IPS-18a (cell line): ENCODE results near the gene RRP36.
"Not testable (repeated sequence)": the region's sequence is repeated elsewhere in the genome, so short reads cannot be mapped to it uniquely, and the experiment has no call there.

Source experiments
- H3K27ac ChIP-seq: one replicate; pipeline ENCODE4 v1.5.1; 2013; ENCODE audit warnings: low read length
- H3K27me3 ChIP-seq: one replicate; pipeline ENCODE4 v1.6.1; 2013; ENCODE audit warnings: mild to moderate bottlenecking, low read length; ENCODE audit not compliant: control insufficient read depth, insufficient read depth
- H3K36me3 ChIP-seq: one replicate; pipeline ENCODE4 v1.6.1; 2013; ENCODE audit warnings: low read depth, low read length; ENCODE audit not compliant: control insufficient read depth
- H3K4me1 ChIP-seq: one replicate; pipeline ENCODE4 v1.6.1; 2013; ENCODE audit warnings: low read depth, low read length; ENCODE audit not compliant: control insufficient read depth
- H3K4me3 ChIP-seq: one replicate; pipeline ENCODE4 v1.5.1; 2013; ENCODE audit warnings: low read length
- H3K9ac ChIP-seq: one replicate; pipeline ENCODE4 v1.6.1; 2013; ENCODE audit warnings: mild to moderate bottlenecking, low read length, moderate library complexity
- H3K9me3 ChIP-seq: one replicate; pipeline ENCODE4 v1.6.1; 2013; ENCODE audit warnings: low read depth, low read length; ENCODE audit not compliant: control insufficient read depth

The RRP36 gene

GRCh38 chr6:42987533-42988451 is 33.6 kb upstream of the RRP36 start:
- Histone ChIP-seq H3K4me3 (no peak overlapping the region), H3K27ac (no peak overlapping the region), H3K9ac (no peak overlapping the region), H3K27me3 (no peaks in the 10 kb centered on the region), H3K4me1 (no peaks in the 10 kb centered on the region), H3K36me3 (peaks cover 18% of the 10 kb centered on the region), H3K9me3 (no peaks in the 10 kb centered on the region)

GRCh38 chr6:42988486-42989020 is 32.9 kb upstream of the RRP36 start:
- Histone ChIP-seq H3K4me3 (no peak overlapping the region), H3K27ac (no peak overlapping the region), H3K9ac (no peak overlapping the region), H3K4me1 (no peaks in the 10 kb centered on the region), H3K9me3 (no peaks in the 10 kb centered on the region), H3K27me3 (no peaks in the 10 kb centered on the region), H3K36me3 (peaks cover 18% of the 10 kb centered on the region)

DNA sequence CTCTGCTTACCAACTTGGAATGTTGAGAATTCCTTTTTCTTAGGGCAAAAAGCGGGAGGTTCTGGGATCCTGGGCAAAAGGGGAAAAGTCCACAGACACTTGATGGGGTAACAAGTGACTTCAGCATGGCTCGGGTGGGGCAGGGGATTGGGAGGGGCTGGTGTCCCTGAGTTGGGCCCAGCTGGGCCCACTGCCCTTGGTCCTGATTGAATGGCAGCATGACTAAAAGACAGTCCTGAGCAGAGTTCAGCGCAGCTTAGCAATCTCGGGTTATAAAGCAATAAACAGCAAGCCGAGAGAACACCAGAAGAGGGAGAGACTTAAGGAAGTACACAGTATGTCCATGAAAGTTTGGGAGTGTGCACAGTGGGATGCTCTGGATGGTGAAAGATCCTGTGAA is 31.5 kb upstream of the RRP36 start:
- no peak overlapping the region for H3K4me3 ChIP-seq
- no peaks in the 10 kb centered on the region for H3K4me1 ChIP-seq
- no peaks in the 10 kb centered on the region for H3K27me3 ChIP-seq
- no peaks in the 10 kb centered on the region for H3K9me3 ChIP-seq
- no peak overlapping the region for H3K27ac ChIP-seq
- H3K36me3 ChIP-seq = peaks cover 18% of the 10 kb centered on the region
- H3K9ac ChIP-seq = no peak overlapping the region

GRCh38 chr6:42993445-42993844 is 28.0 kb upstream of the RRP36 start:
- Histone ChIP-seq H3K27me3 (no peaks in the 10 kb centered on the region), H3K27ac (no peak overlapping the region), H3K4me1 (no peaks in the 10 kb centered on the region), H3K9me3 (no peaks in the 10 kb centered on the region), H3K36me3 (peaks cover 18% of the 10 kb centered on the region), H3K9ac (no peak overlapping the region), H3K4me3 (no peak overlapping the region)

GRCh38 chr6:42996513-42996912 is 24.9 kb upstream of the RRP36 start:
- Histone ChIP-seq H3K9ac (no peak overlapping the region), H3K9me3 (no peaks in the 10 kb centered on the region), H3K27me3 (no peaks in the 10 kb centered on the region), H3K36me3 (peaks cover 3% of the 10 kb centered on the region), H3K27ac (no peak overlapping the region), H3K4me3 (no peak overlapping the region), H3K4me1 (no peaks in the 10 kb centered on the region)

DNA sequence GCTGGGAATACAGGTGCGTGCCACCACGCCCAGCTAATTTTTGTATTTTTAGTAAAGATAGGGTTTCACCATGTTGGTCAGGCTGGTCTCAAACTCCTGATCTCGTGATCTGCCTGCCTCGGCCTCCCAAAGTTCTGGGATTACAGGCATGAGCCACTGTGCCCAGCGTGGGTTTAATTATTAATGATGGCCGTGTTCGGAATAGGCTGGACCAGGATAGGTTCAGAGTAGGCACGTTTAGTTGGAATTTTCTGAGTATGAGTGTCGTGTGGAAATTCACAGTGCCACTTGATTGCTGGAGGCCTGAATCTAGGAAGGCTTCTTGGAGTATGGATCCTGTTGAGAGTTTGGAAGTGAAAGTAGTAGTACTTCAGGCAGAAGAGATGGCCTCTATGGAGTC is 23.2 kb upstream of the RRP36 start:
- H3K27ac ChIP-seq, H3K36me3 ChIP-seq, H3K4me3 ChIP-seq, H3K9ac ChIP-seq, H3K4me1 ChIP-seq, H3K9me3 ChIP-seq, H3K27me3 ChIP-seq: not testable (repeated sequence)

DNA sequence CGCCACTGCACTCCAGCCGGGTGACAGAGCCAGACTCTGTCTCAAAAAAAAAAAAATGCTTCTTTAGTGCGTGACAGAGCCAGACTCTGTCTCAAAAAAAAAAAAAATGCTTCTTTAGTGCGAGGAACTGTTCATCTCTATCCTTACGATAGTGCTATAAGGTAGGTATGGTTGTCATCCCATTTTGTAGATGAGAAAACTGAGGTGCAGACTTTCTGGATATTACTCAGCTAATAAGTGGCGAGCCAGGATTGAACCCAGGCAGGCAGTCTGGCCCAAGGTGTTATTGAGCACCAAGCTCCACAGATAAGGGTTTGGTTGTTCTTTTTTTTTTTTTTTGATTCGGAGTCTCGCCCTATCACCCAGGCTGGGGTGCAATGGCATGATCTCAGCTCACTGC is 19.6 kb upstream of the RRP36 start:
- Histone ChIP-seq H3K9ac (no peak overlapping the region), H3K27me3 (no peaks in the 10 kb centered on the region), H3K4me3 (no peak overlapping the region), H3K27ac (no peak overlapping the region), H3K4me1 (no peaks in the 10 kb centered on the region), H3K9me3 (no peaks in the 10 kb centered on the region), H3K36me3 (peaks cover 5% of the 10 kb centered on the region)

- Histone ChIP-seq H3K9me3 (no peaks in the 10 kb centered on the region), H3K27ac (no peak overlapping the region), H3K36me3 (peaks cover 40% of the 10 kb centered on the region), H3K9ac (no peak overlapping the region), H3K4me3 (no peak overlapping the region), H3K4me1 (no peaks in the 10 kb centered on the region), H3K27me3 (no peaks in the 10 kb centered on the region)
Measured at GRCh38 chr6:43005844-43006243, 15.6 kb upstream of the RRP36 start.

- Histone ChIP-seq H3K36me3 (peaks cover 44% of the 10 kb centered on the region), H3K4me1 (no peaks in the 10 kb centered on the region), H3K27me3 (no peaks in the 10 kb centered on the region), H3K27ac (no peak overlapping the region), H3K9me3 (no peaks in the 10 kb centered on the region), H3K9ac (no peak overlapping the region), H3K4me3 (no peak overlapping the region)
Measured at GRCh38 chr6:43006251-43006650, 15.2 kb upstream of the RRP36 start.

DNA sequence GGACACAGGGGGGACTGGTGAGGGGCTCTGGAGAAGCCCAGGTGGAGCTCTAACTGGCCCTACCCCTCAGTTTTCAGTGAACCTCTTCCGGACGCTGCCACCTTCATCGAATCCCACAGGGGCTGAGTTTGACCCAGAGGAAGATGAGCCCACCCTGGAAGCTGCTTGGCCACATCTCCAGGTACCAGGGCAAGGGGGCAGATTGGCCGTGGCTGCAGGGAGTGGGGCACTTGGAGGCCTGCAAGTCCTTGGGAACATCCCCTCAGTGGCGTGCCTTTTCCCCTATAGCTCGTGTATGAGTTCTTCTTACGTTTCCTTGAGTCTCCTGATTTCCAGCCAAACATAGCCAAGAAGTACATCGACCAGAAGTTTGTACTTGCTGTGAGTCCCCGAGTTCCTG is 14.3 kb upstream of the RRP36 start:
- H3K4me1 ChIP-seq = no peaks in the 10 kb centered on the region
- peaks cover 52% of the 10 kb centered on the region for H3K36me3 ChIP-seq
- no peak overlapping the region for H3K27ac ChIP-seq
- no peak overlapping the region for H3K4me3 ChIP-seq
- H3K9ac ChIP-seq = no peak overlapping the region
- H3K27me3 ChIP-seq = no peaks in the 10 kb centered on the region
- H3K9me3 ChIP-seq = no peaks in the 10 kb centered on the region

- H3K4me3 ChIP-seq = no peak overlapping the region
- H3K4me1 ChIP-seq = no peaks in the 10 kb centered on the region
- peaks cover 54% of the 10 kb centered on the region for H3K36me3 ChIP-seq
- no peaks in the 10 kb centered on the region for H3K9me3 ChIP-seq
- no peaks in the 10 kb centered on the region for H3K27me3 ChIP-seq
- H3K9ac ChIP-seq = no peak overlapping the region
- H3K27ac ChIP-seq = no peak overlapping the region
Measured at GRCh38 chr6:43009124-43009523, 12.3 kb upstream of the RRP36 start.

DNA sequence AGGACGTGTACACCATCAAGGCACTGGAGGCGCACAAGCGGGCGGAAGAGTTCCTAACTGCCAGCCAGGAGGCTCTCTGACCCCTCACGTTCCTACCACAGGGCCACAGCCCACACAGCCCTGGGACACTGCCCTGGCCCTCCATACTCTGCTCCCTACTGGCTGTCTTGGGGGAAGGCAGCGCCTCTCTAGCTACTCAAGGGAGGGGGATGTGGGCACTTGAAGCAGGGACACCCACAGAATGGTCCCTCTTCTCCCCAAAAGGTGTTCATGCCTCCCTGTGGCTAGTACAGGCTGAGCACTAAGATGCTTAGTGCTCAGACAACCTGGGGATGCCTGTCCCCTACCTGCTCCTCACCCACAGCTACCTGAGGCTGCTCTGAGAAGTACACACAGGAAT is 10.2 kb upstream of the RRP36 start:
- Histone ChIP-seq H3K27me3 (no peaks in the 10 kb centered on the region), H3K4me1 (no peaks in the 10 kb centered on the region), H3K9ac (no peak overlapping the region), H3K27ac (no peak overlapping the region), H3K4me3 (no peak overlapping the region), H3K36me3 (peaks cover 50% of the 10 kb centered on the region), H3K9me3 (no peaks in the 10 kb centered on the region)
